Activated CD4-positive, alpha-beta memory T cell treated with anti-CD3 and anti-CD28 coated beads, Interleukin-2, amount 10 ng/mL, durations not matched to agents 7 days and 5 days (primary cell): ENCODE results near the gene PDLIM5. TPM values are rescaled to one million over a fixed set of nuclear protein-coding genes. Genes with fewer than 3 reads are reported as not detected.
"Not testable (repeated sequence)": the region's sequence is repeated elsewhere in the genome, so short reads cannot be mapped to it uniquely, and the experiment has no call there.

Source experiments
- CTCF ChIA-PET: fragments of 350-600 bp; sonication (Branson Sonifier 250); formaldehyde crosslinking; loops from one replicate; lab custom pipeline; 2021; ENCODE audit warnings: antibody characterized with exemption, inconsistent platforms; lab: Charles Lee
- POLR2A ChIA-PET: fragments of 350-600 bp; sonication (Branson Sonifier 250); formaldehyde crosslinking; loops from one replicate; lab custom pipeline; 2021; ENCODE audit warnings: antibody characterized with exemption; lab: Charles Lee
- DNase-seq: peaks from one replicate; pipeline ENCODE4 v3.0.0-alpha.2; 2020
- H3K27ac Mint-ChIP-seq: one replicate; pipeline ENCODE4 v1.8.0; 2021; ENCODE audit warnings: mild to moderate bottlenecking, mixed read lengths
- H3K27me3 Mint-ChIP-seq: one replicate; pipeline ENCODE4 v1.8.0; 2021; ENCODE audit warnings: mixed read lengths
- H3K36me3 Mint-ChIP-seq: one replicate; pipeline ENCODE4 v1.8.0; 2021; ENCODE audit warnings: low read depth, mixed read lengths
- H3K4me1 Mint-ChIP-seq: one replicate; pipeline ENCODE4 v1.8.0; 2021; ENCODE audit warnings: mixed read lengths
- H3K4me3 Mint-ChIP-seq: one replicate; pipeline ENCODE4 v1.8.0; 2021; ENCODE audit warnings: mild to moderate bottlenecking, mixed read lengths
- H3K9me3 Mint-ChIP-seq: one replicate; pipeline ENCODE4 v1.8.0; 2021; ENCODE audit warnings: mixed read lengths
- total RNA-seq, 2 experiments: library from RNA; stranded (reverse); gene quantifications; one replicate each; pipeline ENCODE4 v1.2.3, GENCODE V29; 2021

PDLIM5 gene
- total RNA-seq, 2 experiments from 2014 or later = 24.0 to 24.9 TPM

GRCh38 chr4:94491322-94491721 lies 39.6 kb downstream of the PDLIM5 start:
- ChIA-PET CTCF (no interaction called here), POLR2A (no interaction called here)
- Mint-ChIP-seq H3K9me3 (no peaks in the 10 kb centered on the region), H3K27me3 (no peaks in the 10 kb centered on the region), H3K27ac (no peak overlapping the region), H3K36me3 (no peaks in the 10 kb centered on the region), H3K4me3 (no peak overlapping the region), H3K4me1 (no peaks in the 10 kb centered on the region)
- DNase-seq = no peak

- Mint-ChIP-seq H3K27me3 (no peaks in the 10 kb centered on the region), H3K36me3 (no peaks in the 10 kb centered on the region), H3K27ac (no peak overlapping the region), H3K4me1 (no peaks in the 10 kb centered on the region), H3K9me3 (no peaks in the 10 kb centered on the region), H3K4me3 (no peak overlapping the region)
- DNase-seq = no peak
- CTCF ChIA-PET = no interaction called here
- POLR2A ChIA-PET = no interaction called here
These were observed 43.7 kb downstream of the PDLIM5 start for GRCh38 chr4:94495408-94495807.

- Mint-ChIP-seq H3K27me3 (no peaks in the 10 kb centered on the region), H3K27ac (no peak overlapping the region), H3K9me3 (no peaks in the 10 kb centered on the region), H3K4me1 (no peaks in the 10 kb centered on the region), H3K36me3 (no peaks in the 10 kb centered on the region), H3K4me3 (no peak overlapping the region)
- POLR2A ChIA-PET = no interaction called here
- no peak for DNase-seq
- CTCF ChIA-PET = no interaction called here
These were observed 45.9 kb downstream of the PDLIM5 start for GRCh38 chr4:94497690-94498089.

GRCh38 chr4:94498502-94498901 lies 46.8 kb downstream of the PDLIM5 start:
- DNase-seq = no peak
- H3K4me3 Mint-ChIP-seq = no peak overlapping the region
- ChIA-PET CTCF (no interaction called here), POLR2A (no interaction called here)
- H3K27me3 Mint-ChIP-seq = no peaks in the 10 kb centered on the region
- H3K27ac Mint-ChIP-seq = no peak overlapping the region
- no peaks in the 10 kb centered on the region for H3K4me1 Mint-ChIP-seq
- no peaks in the 10 kb centered on the region for H3K36me3 Mint-ChIP-seq
- H3K9me3 Mint-ChIP-seq = no peaks in the 10 kb centered on the region

- POLR2A ChIA-PET = no interaction called here
- no peak for DNase-seq
- Mint-ChIP-seq H3K9me3 (no peaks in the 10 kb centered on the region), H3K36me3 (no peaks in the 10 kb centered on the region), H3K4me1 (no peaks in the 10 kb centered on the region), H3K4me3 (no peak overlapping the region), H3K27me3 (no peaks in the 10 kb centered on the region), H3K27ac (no peak overlapping the region)
- CTCF ChIA-PET = no interaction called here
These were observed 48.9 kb downstream of the PDLIM5 start for GRCh38 chr4:94500685-94501084.

GRCh38 chr4:94504545-94504944 lies 52.8 kb downstream of the PDLIM5 start:
- Mint-ChIP-seq H3K4me1 (peaks cover 7% of the 10 kb centered on the region), H3K4me3 (no peak overlapping the region), H3K27me3 (no peaks in the 10 kb centered on the region)

GRCh38 chr4:94506822-94507221 lies 55.1 kb downstream of the PDLIM5 start:
- ChIA-PET CTCF (no interaction called here), POLR2A (no interaction called here)
- H3K9me3 Mint-ChIP-seq = no peaks in the 10 kb centered on the region
- DNase-seq = no peak
- no peaks in the 10 kb centered on the region for H3K27me3 Mint-ChIP-seq
- no peak overlapping the region for H3K4me3 Mint-ChIP-seq
- no peak overlapping the region for H3K27ac Mint-ChIP-seq
- no peaks in the 10 kb centered on the region for H3K36me3 Mint-ChIP-seq
- peaks cover 7% of the 10 kb centered on the region for H3K4me1 Mint-ChIP-seq

More at GRCh38 chr4:94504545-94504944, 52.8 kb downstream of the PDLIM5 start:
- Mint-ChIP-seq H3K36me3 (no peaks in the 10 kb centered on the region), H3K27ac (no peak overlapping the region), H3K9me3 (no peaks in the 10 kb centered on the region)
- ChIA-PET POLR2A (no interaction called here), CTCF (no interaction called here)
- no peak for DNase-seq

- Mint-ChIP-seq H3K36me3 (no peaks in the 10 kb centered on the region), H3K4me3 (no peak overlapping the region), H3K9me3 (no peaks in the 10 kb centered on the region), H3K27me3 (no peaks in the 10 kb centered on the region), H3K4me1 (peaks cover 7% of the 10 kb centered on the region), H3K27ac (no peak overlapping the region)
- ChIA-PET POLR2A (no interaction called here), CTCF (no interaction called here)
- no peak for DNase-seq
These were observed 55.5 kb downstream of the PDLIM5 start for GRCh38 chr4:94507281-94507680.

- Mint-ChIP-seq H3K4me1 (peaks cover 7% of the 10 kb centered on the region), H3K27me3 (no peaks in the 10 kb centered on the region), H3K4me3 (no peak overlapping the region), H3K9me3 (no peaks in the 10 kb centered on the region), H3K27ac (no peak overlapping the region), H3K36me3 (no peaks in the 10 kb centered on the region)
- DNase-seq = no peak
- POLR2A ChIA-PET = no interaction called here
- CTCF ChIA-PET = no interaction called here
These were observed 56.0 kb downstream of the PDLIM5 start for GRCh38 chr4:94507708-94508107.

- Mint-ChIP-seq H3K4me1 (peaks cover 7% of the 10 kb centered on the region), H3K9me3 (no peaks in the 10 kb centered on the region), H3K4me3 (no peak overlapping the region), H3K36me3 (no peaks in the 10 kb centered on the region), H3K27ac (no peak overlapping the region), H3K27me3 (no peaks in the 10 kb centered on the region)
- no peak for DNase-seq
- ChIA-PET POLR2A (no interaction called here), CTCF (no interaction called here)
These were observed 56.6 kb downstream of the PDLIM5 start for GRCh38 chr4:94508296-94508695.

GRCh38 chr4:94508806-94509205 lies 57.1 kb downstream of the PDLIM5 start:
- ChIA-PET CTCF (no interaction called here), POLR2A (no interaction called here)
- H3K27me3 Mint-ChIP-seq = no peaks in the 10 kb centered on the region
- no peak overlapping the region for H3K27ac Mint-ChIP-seq
- H3K4me3 Mint-ChIP-seq = no peak overlapping the region
- DNase-seq = no peak
- H3K9me3 Mint-ChIP-seq = no peaks in the 10 kb centered on the region
- no peaks in the 10 kb centered on the region for H3K36me3 Mint-ChIP-seq
- H3K4me1 Mint-ChIP-seq = peaks cover 7% of the 10 kb centered on the region

- H3K36me3 Mint-ChIP-seq = no peaks in the 10 kb centered on the region
- no peaks in the 10 kb centered on the region for H3K27me3 Mint-ChIP-seq
- H3K27ac Mint-ChIP-seq = no peak overlapping the region
- ChIA-PET CTCF (no interaction called here), POLR2A (no interaction called here)
- DNase-seq = no peak
- H3K4me3 Mint-ChIP-seq = no peak overlapping the region
- no peaks in the 10 kb centered on the region for H3K9me3 Mint-ChIP-seq
- peaks cover 7% of the 10 kb centered on the region for H3K4me1 Mint-ChIP-seq
These were observed 59.8 kb downstream of the PDLIM5 start for GRCh38 chr4:94511591-94511990.

GRCh38 chr4:94513532-94513931 lies 61.8 kb downstream of the PDLIM5 start:
- H3K4me1 Mint-ChIP-seq, H3K27ac Mint-ChIP-seq, DNase-seq, H3K36me3 Mint-ChIP-seq, POLR2A ChIA-PET, H3K4me3 Mint-ChIP-seq, H3K27me3 Mint-ChIP-seq, CTCF ChIA-PET, H3K9me3 Mint-ChIP-seq: not testable (repeated sequence)

GRCh38 chr4:94515365-94515764 lies 63.6 kb downstream of the PDLIM5 start:
- Mint-ChIP-seq H3K4me1 (peaks cover 2% of the 10 kb centered on the region), H3K27me3 (no peaks in the 10 kb centered on the region), H3K27ac (no peak overlapping the region), H3K36me3 (no peaks in the 10 kb centered on the region), H3K4me3 (no peak overlapping the region), H3K9me3 (no peaks in the 10 kb centered on the region)
- no peak for DNase-seq
- ChIA-PET POLR2A (no interaction called here), CTCF (no interaction called here)

GRCh38 chr4:94516067-94516466 lies 64.3 kb downstream of the PDLIM5 start:
- H3K4me1 Mint-ChIP-seq = peaks cover 2% of the 10 kb centered on the region
- no peaks in the 10 kb centered on the region for H3K36me3 Mint-ChIP-seq
- H3K27me3 Mint-ChIP-seq = no peaks in the 10 kb centered on the region
- no peak overlapping the region for H3K4me3 Mint-ChIP-seq
- H3K9me3 Mint-ChIP-seq = no peaks in the 10 kb centered on the region
- CTCF ChIA-PET = no interaction called here
- POLR2A ChIA-PET = no interaction called here
- no peak overlapping the region for H3K27ac Mint-ChIP-seq
- DNase-seq = no peak
